ENCODE results near the gene AADACL4.
"Not testable (repeated sequence)": the region's sequence is repeated elsewhere in the genome, so short reads cannot be mapped to it uniquely, and the experiment has no call there.

Gene AADACL4

GRCh38 chr1:12658531-12659453 is 14.9 kb downstream of the AADACL4 start:
- DNase-seq: peak; percentile 82

- DNase-seq: no peak
Observed at GRCh38 chr1:12661606-12662219, 17.8 kb downstream of the AADACL4 start.

- DNase-seq: no peak
Observed at GRCh38 chr1:12662556-12662955, 18.7 kb downstream of the AADACL4 start.

- DNase-seq: no peak
Observed at GRCh38 chr1:12665511-12665910, 21.6 kb downstream of the AADACL4 start.

GRCh38 chr1:12666141-12666735 is 22.4 kb downstream of the AADACL4 start:
- DNase-seq: no peak

GRCh38 chr1:12669529-12670068 is 25.7 kb downstream of the AADACL4 start:
- no peak for DNase-seq

- no peak for DNase-seq
Observed at GRCh38 chr1:12674358-12674757, 30.5 kb downstream of the AADACL4 start.

- not testable (repeated sequence) for DNase-seq
Observed at GRCh38 chr1:12676122-12676521, 32.2 kb downstream of the AADACL4 start.

GRCh38 chr1:12677565-12677964 is 33.7 kb downstream of the AADACL4 start:
- no peak for DNase-seq

GRCh38 chr1:12678350-12678749 is 34.5 kb downstream of the AADACL4 start:
- DNase-seq: no peak

GRCh38 chr1:12678820-12679219 is 34.9 kb downstream of the AADACL4 start:
- no peak for DNase-seq

GRCh38 chr1:12690156-12690555 is 46.3 kb downstream of the AADACL4 start:
- no peak for DNase-seq

- no peak for DNase-seq
Observed at GRCh38 chr1:12692967-12693782, 49.3 kb downstream of the AADACL4 start.

- DNase-seq: no peak
Observed at GRCh38 chr1:12696658-12697057, 52.8 kb downstream of the AADACL4 start.

- DNase-seq: no peak
Observed at GRCh38 chr1:12697397-12697796, 53.5 kb downstream of the AADACL4 start.

GRCh38 chr1:12703821-12704451 is 60.1 kb downstream of the AADACL4 start:
- no peak for DNase-seq

- DNase-seq: no peak
Observed at GRCh38 chr1:12706061-12706460, 62.2 kb downstream of the AADACL4 start.

GRCh38 chr1:12708396-12709090 is 64.7 kb downstream of the AADACL4 start:
- DNase-seq: no peak

GRCh38 chr1:12709091-12709491 is 65.2 kb downstream of the AADACL4 start:
- DNase-seq: no peak

GRCh38 chr1:12709696-12710095 is 65.8 kb downstream of the AADACL4 start:
- no peak for DNase-seq

GRCh38 chr1:12711536-12711935 is 67.7 kb downstream of the AADACL4 start:
- no peak for DNase-seq

- DNase-seq: no peak
Observed at GRCh38 chr1:12712076-12712475, 68.2 kb downstream of the AADACL4 start.

Measured in hematopoietic multipotent progenitor cell treated with erythropoietin and hydrocortisone succinate and interleukin-3 and kit ligand, for 8 days (in vitro differentiated cells).